Stimulated activated CD4-positive, alpha-beta T cell treated with anti-CD3 and anti-CD28 coated beads, Interleukin-4, amount 100 ng/mL, for 48 hours (primary cell): ENCODE data around the gene ZNF280B.
"Not testable (repeated sequence)": the region's sequence is repeated elsewhere in the genome, so short reads cannot be mapped to it uniquely, and the experiment has no call there.

ENCODE experiments used
- DNase-seq, 2 donors: peaks; one replicate each; pipeline ENCODE4 v3.0.0-alpha.2; 2020; ENCODE audit warnings: low read depth in 2 of 2

The ZNF280B gene

GRCh38 chr22:22464541-22465054, 43.9 kb downstream of the ZNF280B start:
- no peak for DNase-seq

GRCh38 chr22:22463855-22464540, 44.5 kb downstream of the ZNF280B start:
- peak; percentile 25 to 41 for DNase-seq

- no peak for DNase-seq
Measured at GRCh38 chr22:22462813-22463567, 45.6 kb downstream of the ZNF280B start.

GRCh38 chr22:22461583-22461982, 47.0 kb downstream of the ZNF280B start:
- DNase-seq: no peak

- no peak for DNase-seq
Measured at GRCh38 chr22:22461111-22461510, 47.4 kb downstream of the ZNF280B start.

GRCh38 chr22:22460635-22461034, 47.9 kb downstream of the ZNF280B start:
- DNase-seq: no peak

GRCh38 chr22:22460060-22460459, 48.5 kb downstream of the ZNF280B start:
- DNase-seq: no peak

GRCh38 chr22:22458896-22459588, 49.5 kb downstream of the ZNF280B start:
- DNase-seq: no peak

GRCh38 chr22:22458387-22458786, 50.2 kb downstream of the ZNF280B start:
- DNase-seq: no peak

- DNase-seq: no peak
Measured at GRCh38 chr22:22454997-22455396, 53.5 kb downstream of the ZNF280B start.

- no peak for DNase-seq
Measured at GRCh38 chr22:22452996-22453686, 55.4 kb downstream of the ZNF280B start.

- no peak for DNase-seq
Measured at GRCh38 chr22:22452211-22452610, 56.3 kb downstream of the ZNF280B start.

- no peak for DNase-seq
Measured at GRCh38 chr22:22450343-22450839, 58.2 kb downstream of the ZNF280B start.

GRCh38 chr22:22449819-22450218, 58.7 kb downstream of the ZNF280B start:
- DNase-seq: no peak

GRCh38 chr22:22446517-22446916, 62.0 kb downstream of the ZNF280B start:
- no peak for DNase-seq

GRCh38 chr22:22444007-22444589, 64.4 kb downstream of the ZNF280B start:
- DNase-seq: not testable (repeated sequence)

- no peak for DNase-seq
Measured at GRCh38 chr22:22442928-22443709, 65.4 kb downstream of the ZNF280B start.

GRCh38 chr22:22441626-22442025, 66.9 kb downstream of the ZNF280B start:
- not testable (repeated sequence) for DNase-seq

GRCh38 chr22:22440188-22440587, 68.4 kb downstream of the ZNF280B start:
- no peak for DNase-seq
